Kidney (tissue), 14 donors: ENCODE results near the gene CTDSP2. TPM values are rescaled to one million over a fixed set of nuclear protein-coding genes. Genes with fewer than 3 reads are reported as not detected.

Experiments
- DNase-seq, 5 donors: peaks; one replicate each; pipeline ENCODE4 v3.0.0-alpha.2; 2013 to 2020
- FAIRE-seq: peaks from 2 replicates; lab custom pipeline; 2012; peaks lifted over from hg19 to GRCh38; lab: Jason Lieb, UNC
- H3K27ac ChIP-seq, 2 donors: one replicate each; pipeline ENCODE4 v1.7.0; 2013; ENCODE audit warnings: low read depth in 2 of 2, low read length in 2 of 2, inconsistent platforms in 1 of 2
- H3K27me3 ChIP-seq: one replicate; pipeline ENCODE4 v1.7.1; 2013; ENCODE audit warnings: low read length, inconsistent platforms; ENCODE audit not compliant: control insufficient read depth, insufficient read depth
- H3K36me3 ChIP-seq, 3 donors: one replicate each; pipeline versions ENCODE4 v1.7.0 to v1.7.1; 2013; ENCODE audit warnings: low read length in 3 of 3, control low read depth in 1 of 3, inconsistent platforms in 1 of 3; ENCODE audit not compliant: insufficient read depth in 3 of 3, control insufficient read depth in 2 of 3
- H3K4me1 ChIP-seq, 3 donors: one replicate each; pipeline versions ENCODE4 v1.7.0 to v1.7.1; 2013; ENCODE audit warnings: low read length in 3 of 3, inconsistent platforms in 1 of 3, low read depth in 1 of 3; ENCODE audit not compliant: control insufficient read depth in 2 of 3, insufficient read depth in 2 of 3
- H3K4me3 ChIP-seq, 3 donors: one replicate each; pipeline versions ENCODE4 v1.7.0 to v1.8.1; 2013; ENCODE audit warnings: low read length in 3 of 3, control low read depth in 1 of 3, inconsistent platforms in 1 of 3
- H3K9ac ChIP-seq, 3 donors: one replicate each; pipeline versions ENCODE4 v1.7.0 to v1.7.1; 2013; ENCODE audit warnings: low read length in 3 of 3, control low read depth in 1 of 3, inconsistent platforms in 1 of 3
- H3K9me3 ChIP-seq, 3 donors: one replicate each; pipeline versions ENCODE4 v1.7.0 to v1.7.1; 2013; ENCODE audit warnings: low read length in 3 of 3, control low read depth in 1 of 3, inconsistent platforms in 1 of 3; ENCODE audit not compliant: control insufficient read depth in 2 of 3, insufficient read depth in 1 of 3
- intact Hi-C: fragments of 100-400 bp; cut with DNase I; formaldehyde crosslinking; loops from one replicate; pipeline ENCODE4 v1.11.1; 2022
- polyA plus RNA-seq: library from polyadenylated mRNA; stranded (reverse); fragments of 350-450 nt; fragmentation: Illumina TruSeq; extraction: RNeasy Lipid Tissue Mini Kit (QIAGEN cat#74804); gene quantifications from one replicate; pipeline ENCODE4 v1.2.3, GENCODE V29; 2014; ENCODE audit warnings: low read depth, low replicate concordance; ENCODE audit not compliant: insufficient read depth
- total RNA-seq: library from RNA; stranded (reverse); fragmentation: NEBNext Ultra II Directional; extraction: Animal tissue kit (Norgen Biotek cat#: 25700); gene quantifications from one replicate; pipeline ENCODE4 v1.2.1, GENCODE V29; 2021
- TF ChIP-seq, protein P1 (sequence below): IDR thresholded peaks from 3 replicates; pipeline ENCODE4 v1.5.1; 2012; ENCODE audit warnings: mild to moderate bottlenecking, moderate library complexity, borderline replicate concordance; ENCODE audit not compliant: insufficient read depth; ENCODE audit errors: extremely low read depth
- donor health status: control.
- donor health status: control.
- donor health status: control.
- donor health status: control.
- donor health status: control.
- donor health status: DM: yes; HTN: yes; CAD: no.
- donor health status: Normal renal cell carcinoma (clear cell type).

CTDSP2 gene
- total and polyA plus RNA-seq, 2 donors from 2014 or later: 46.0 to 198 TPM

DNA sequence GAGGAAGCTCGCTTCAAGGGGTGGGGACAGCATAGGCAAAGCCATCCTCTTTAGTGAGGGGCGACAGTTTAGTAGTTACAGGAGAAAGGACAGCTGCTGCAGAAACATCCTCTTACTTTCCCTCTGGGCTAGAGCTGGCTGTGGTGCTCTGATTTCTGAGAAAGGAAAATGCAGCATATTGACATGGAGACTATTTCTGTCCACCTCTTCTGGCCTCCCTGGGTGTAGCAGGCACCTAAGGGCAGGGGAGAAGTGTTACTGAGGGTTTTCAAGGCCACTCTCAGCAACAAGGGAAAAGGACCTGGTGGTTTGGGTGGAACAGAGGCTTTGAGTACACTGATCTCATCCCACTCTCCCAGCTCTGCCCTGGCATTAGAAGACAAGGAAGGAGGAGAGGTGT, 40.0 kb upstream of the CTDSP2 start:
- FAIRE-seq (no peak), DNase-seq (peak in 1 of 5 donors; percentile 60)
- TF ChIP-seq, protein P1, sequence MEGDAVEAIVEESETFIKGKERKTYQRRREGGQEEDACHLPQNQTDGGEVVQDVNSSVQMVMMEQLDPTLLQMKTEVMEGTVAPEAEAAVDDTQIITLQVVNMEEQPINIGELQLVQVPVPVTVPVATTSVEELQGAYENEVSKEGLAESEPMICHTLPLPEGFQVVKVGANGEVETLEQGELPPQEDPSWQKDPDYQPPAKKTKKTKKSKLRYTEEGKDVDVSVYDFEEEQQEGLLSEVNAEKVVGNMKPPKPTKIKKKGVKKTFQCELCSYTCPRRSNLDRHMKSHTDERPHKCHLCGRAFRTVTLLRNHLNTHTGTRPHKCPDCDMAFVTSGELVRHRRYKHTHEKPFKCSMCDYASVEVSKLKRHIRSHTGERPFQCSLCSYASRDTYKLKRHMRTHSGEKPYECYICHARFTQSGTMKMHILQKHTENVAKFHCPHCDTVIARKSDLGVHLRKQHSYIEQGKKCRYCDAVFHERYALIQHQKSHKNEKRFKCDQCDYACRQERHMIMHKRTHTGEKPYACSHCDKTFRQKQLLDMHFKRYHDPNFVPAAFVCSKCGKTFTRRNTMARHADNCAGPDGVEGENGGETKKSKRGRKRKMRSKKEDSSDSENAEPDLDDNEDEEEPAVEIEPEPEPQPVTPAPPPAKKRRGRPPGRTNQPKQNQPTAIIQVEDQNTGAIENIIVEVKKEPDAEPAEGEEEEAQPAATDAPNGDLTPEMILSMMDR: no peak
- H3K9ac ChIP-seq: no peak overlapping the region
- no peaks in the 10 kb centered on the region for H3K36me3 ChIP-seq
- H3K27ac ChIP-seq: no peak overlapping the region
- intact Hi-C loops: no loop called here
- no peaks in the 10 kb centered on the region for H3K27me3 ChIP-seq
- H3K9me3 ChIP-seq: no peaks in the 10 kb centered on the region
- H3K4me3 ChIP-seq: no peak overlapping the region
- peaks cover 0 to 14% (median 10%) of the 10 kb centered on the region in 3 donors for H3K4me1 ChIP-seq

DNA sequence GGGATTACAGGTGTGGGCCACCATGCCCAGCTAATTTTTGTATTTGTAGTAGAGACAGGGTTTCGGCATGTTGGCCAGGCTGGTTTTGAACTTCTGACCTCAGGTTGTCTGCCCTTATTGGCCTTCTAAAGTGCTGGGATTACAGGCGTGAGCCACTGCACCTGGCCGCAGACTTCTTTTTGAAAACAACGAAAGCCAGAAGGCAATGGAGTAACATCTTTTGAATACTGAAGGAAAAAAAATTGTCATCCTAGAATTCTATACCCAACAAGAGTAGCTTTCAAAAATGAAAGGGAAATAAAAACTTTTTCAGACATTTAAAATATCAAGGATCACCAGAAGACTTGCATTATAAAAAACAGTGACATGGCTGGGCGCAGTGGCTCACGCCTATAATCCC, 38.7 kb upstream of the CTDSP2 start:
- Histone ChIP-seq H3K4me1 (peaks cover 0 to 14% (median 10%) of the 10 kb centered on the region in 3 donors), H3K36me3 (no peaks in the 10 kb centered on the region), H3K9me3 (no peaks in the 10 kb centered on the region), H3K27me3 (no peaks in the 10 kb centered on the region), H3K4me3 (no peak overlapping the region), H3K9ac (no peak overlapping the region), H3K27ac (no peak overlapping the region)
- DNase-seq: no peak
- TF ChIP-seq, protein P1: no peak
- no peak for FAIRE-seq
- intact Hi-C loops: no loop called here

DNA sequence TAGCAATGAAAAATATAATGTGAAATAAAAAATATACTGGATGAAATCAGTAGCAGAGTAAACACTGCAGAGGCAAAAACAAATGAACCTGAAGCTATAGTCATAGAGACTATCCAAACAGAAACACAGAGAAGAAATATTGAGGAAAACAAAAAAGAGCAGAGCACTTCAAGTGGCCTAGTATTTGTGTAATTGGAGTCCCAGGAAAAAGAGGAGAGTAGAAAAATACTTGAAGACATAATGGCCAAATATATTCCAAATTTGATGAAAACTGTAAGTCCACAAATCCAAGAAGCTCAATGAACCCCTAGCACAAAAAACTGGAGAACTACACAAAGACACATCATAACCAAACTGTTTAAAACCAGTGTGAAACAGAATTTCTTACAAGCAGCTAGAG, 37.2 kb upstream of the CTDSP2 start:
- intact Hi-C loops: no loop called here
- TF ChIP-seq, protein P1: no peak
- Histone ChIP-seq H3K9me3 (no peaks in the 10 kb centered on the region), H3K4me1 (peaks cover 0 to 8% (median 8%) of the 10 kb centered on the region in 3 donors), H3K27me3 (no peaks in the 10 kb centered on the region), H3K27ac (no peak overlapping the region), H3K4me3 (no peak overlapping the region), H3K9ac (no peak overlapping the region), H3K36me3 (no peaks in the 10 kb centered on the region)
- DNase-seq (no peak), FAIRE-seq (no peak)

DNA sequence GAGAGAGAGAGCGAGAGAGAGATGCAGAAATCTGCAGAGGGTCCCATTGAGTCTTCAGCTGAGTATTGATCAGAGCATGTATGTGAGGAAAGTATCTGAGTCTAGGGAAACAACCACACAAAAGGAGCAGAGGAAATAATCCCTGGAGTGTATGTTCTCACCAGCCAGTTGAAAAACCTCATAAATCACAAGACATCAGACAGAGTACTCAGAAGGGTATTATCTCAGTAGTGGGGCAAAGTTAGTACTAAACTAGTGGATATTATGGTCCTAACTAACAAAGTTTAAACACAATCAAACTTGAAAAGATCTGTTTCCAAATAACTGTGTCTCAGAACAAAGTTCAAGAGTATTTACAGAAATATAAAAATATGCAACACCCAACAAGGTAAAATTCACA, 36.5 kb upstream of the CTDSP2 start:
- H3K4me3 ChIP-seq: no peak overlapping the region
- DNase-seq (no peak), FAIRE-seq (no peak)
- no peak overlapping the region for H3K27ac ChIP-seq
- H3K9me3 ChIP-seq: no peaks in the 10 kb centered on the region
- H3K36me3 ChIP-seq: no peaks in the 10 kb centered on the region
- intact Hi-C loops: no loop called here
- H3K4me1 ChIP-seq: peaks cover 0 to 4% (median 2%) of the 10 kb centered on the region in 3 donors
- TF ChIP-seq, protein P1: no peak
- H3K9ac ChIP-seq: no peak overlapping the region
- no peaks in the 10 kb centered on the region for H3K27me3 ChIP-seq
